Measurements from ENCODE around the gene EVI5L. TPM values are rescaled to one million over a fixed set of nuclear protein-coding genes. Genes with fewer than 3 reads are reported as not detected.

EVI5L gene
- total RNA-seq, 2 donors from 2014 or later: 24.0 to 25.7 TPM

GRCh38 chr19:7842661-7843294 is 12.8 kb downstream of the EVI5L start:
- Histone ChIP-seq H3K9me3 (no peaks in the 10 kb centered on the region), H3K4me1 (replicated peaks) (no peaks in the 10 kb centered on the region), H3K36me3 (no peaks in the 10 kb centered on the region), H3K4me3 (no peak overlapping the region), H3K27ac (no peak overlapping the region), H3K27me3 (replicated peaks; ENCODE audit: insufficient read depth) (no peaks in the 10 kb centered on the region)
- no peak for TF ChIP-seq POLR2AphosphoS5 (IDR thresholded peaks at IDR 0.05)
- no peak for TF ChIP-seq CTCF (IDR thresholded peaks at IDR 0.05)
- TF ChIP-seq POLR2A (IDR thresholded peaks at IDR 0.05): no peak
- DNase-seq (ENCODE audit: low spot score): no peak
- WGBS: 96% methylated on average over 12 of the region's 12 CpGs
- intact Hi-C loops (cut with DNase I): no loop called here

- 92% methylated on average over 6 of the region's 6 CpGs for WGBS
- H3K27me3 ChIP-seq (replicated peaks; ENCODE audit: insufficient read depth): no peaks in the 10 kb centered on the region
- intact Hi-C loops (cut with DNase I): no loop called here
These were observed 13.5 kb downstream of the EVI5L start for GRCh38 chr19:7843521-7843920.

GRCh38 chr19:7844405-7844804 is 14.4 kb downstream of the EVI5L start:
- Histone ChIP-seq H3K27me3 (replicated peaks; ENCODE audit: insufficient read depth) (no peaks in the 10 kb centered on the region), H3K27ac (no peak overlapping the region), H3K9me3 (no peaks in the 10 kb centered on the region), H3K4me3 (no peak overlapping the region), H3K4me1 (replicated peaks) (no peaks in the 10 kb centered on the region), H3K36me3 (no peaks in the 10 kb centered on the region)
- DNase-seq (ENCODE audit: low spot score): no peak
- 88% methylated on average over 5 of the region's 5 CpGs for WGBS
- intact Hi-C loops (cut with DNase I): no loop called here
- TF ChIP-seq POLR2AphosphoS5 (IDR thresholded peaks at IDR 0.05): no peak

More at GRCh38 chr19:7843521-7843920, 13.5 kb downstream of the EVI5L start:
- H3K9me3 ChIP-seq: no peaks in the 10 kb centered on the region
- H3K4me1 ChIP-seq (replicated peaks): no peaks in the 10 kb centered on the region
- H3K36me3 ChIP-seq: no peaks in the 10 kb centered on the region
- H3K27ac ChIP-seq: no peak overlapping the region
- TF ChIP-seq POLR2A (IDR thresholded peaks at IDR 0.05) (no peak), POLR2AphosphoS5 (IDR thresholded peaks at IDR 0.05) (no peak), CTCF (IDR thresholded peaks at IDR 0.05) (no peak)
- no peak for DNase-seq (ENCODE audit: low spot score)
- H3K4me3 ChIP-seq: no peak overlapping the region

- 82% methylated on average over 10 of the region's 10 CpGs for WGBS
- H3K36me3 ChIP-seq: no peaks in the 10 kb centered on the region
- H3K4me3 ChIP-seq: no peak overlapping the region
- intact Hi-C loops (cut with DNase I): no loop called here
- H3K9me3 ChIP-seq: no peaks in the 10 kb centered on the region
- H3K27ac ChIP-seq: no peak overlapping the region
- TF ChIP-seq CTCF (IDR thresholded peaks at IDR 0.05) (no peak), POLR2A (IDR thresholded peaks at IDR 0.05) (no peak), POLR2AphosphoS5 (IDR thresholded peaks at IDR 0.05) (no peak)
- H3K27me3 ChIP-seq (replicated peaks; ENCODE audit: insufficient read depth): no peaks in the 10 kb centered on the region
- no peak for DNase-seq (ENCODE audit: low spot score)
- no peaks in the 10 kb centered on the region for H3K4me1 ChIP-seq (replicated peaks)
These were observed 14.9 kb downstream of the EVI5L start for GRCh38 chr19:7844951-7845350.

GRCh38 chr19:7845390-7846154 is 15.6 kb downstream of the EVI5L start:
- intact Hi-C loops (cut with DNase I): no loop called here
- Histone ChIP-seq H3K36me3 (no peaks in the 10 kb centered on the region), H3K4me1 (replicated peaks) (no peaks in the 10 kb centered on the region), H3K27ac (no peak overlapping the region), H3K9me3 (no peaks in the 10 kb centered on the region), H3K4me3 (no peak overlapping the region), H3K27me3 (replicated peaks; ENCODE audit: insufficient read depth) (no peaks in the 10 kb centered on the region)
- 90% methylated on average over 16 of the region's 20 CpGs for WGBS
- DNase-seq (ENCODE audit: low spot score): no peak
- TF ChIP-seq POLR2AphosphoS5 (IDR thresholded peaks at IDR 0.05): no peak
- no peak for TF ChIP-seq CTCF (IDR thresholded peaks at IDR 0.05)
- no peak for TF ChIP-seq POLR2A (IDR thresholded peaks at IDR 0.05)

Data from prostate gland (tissue), 2 donors.